GM19239 (cell line): ENCODE measurements around the gene IL9.

ENCODE experiments used
- DNase-seq: peaks from one replicate; pipeline ENCODE4 v3.0.0; 2011; ENCODE audit warnings: low spot score; ENCODE audit not compliant: insufficient read length
- FAIRE-seq: peaks from 2 replicates; lab custom pipeline; 2011; peaks lifted over from hg19 to GRCh38; lab: Jason Lieb, UNC

Gene IL9

DNA sequence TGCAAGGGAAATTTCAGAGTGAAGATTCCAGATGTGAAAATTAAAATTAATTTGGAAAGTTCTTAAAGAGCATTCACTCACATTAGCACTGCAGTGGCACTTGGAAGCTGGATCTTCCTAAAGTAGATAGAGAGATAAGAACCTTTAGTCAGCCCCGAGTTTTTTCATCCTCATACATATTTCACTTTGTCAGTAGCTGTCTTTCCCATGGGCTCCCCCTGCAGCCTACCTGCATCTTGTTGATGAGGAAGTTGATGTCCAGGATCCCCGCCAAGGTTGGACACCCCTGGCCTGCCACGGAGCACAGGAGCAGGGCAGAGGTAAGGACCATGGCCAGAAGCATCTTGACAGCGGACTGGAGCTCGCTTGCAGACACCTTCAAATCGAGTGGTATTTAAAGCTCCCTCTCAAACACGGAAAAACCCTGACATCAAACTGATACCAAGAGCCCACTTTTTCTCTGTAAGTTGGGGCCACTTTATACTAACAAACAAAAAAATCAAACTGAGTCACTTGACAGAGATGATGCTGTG, at the start of gene IL9:
Gene IL9, minus strand, starts transcription at position 368 of the 533 bp plus-strand sequence. Its CDS starts 25 bp downstream, at position 343.
- FAIRE-seq: no peak
- DNase-seq: no peak

DNA sequence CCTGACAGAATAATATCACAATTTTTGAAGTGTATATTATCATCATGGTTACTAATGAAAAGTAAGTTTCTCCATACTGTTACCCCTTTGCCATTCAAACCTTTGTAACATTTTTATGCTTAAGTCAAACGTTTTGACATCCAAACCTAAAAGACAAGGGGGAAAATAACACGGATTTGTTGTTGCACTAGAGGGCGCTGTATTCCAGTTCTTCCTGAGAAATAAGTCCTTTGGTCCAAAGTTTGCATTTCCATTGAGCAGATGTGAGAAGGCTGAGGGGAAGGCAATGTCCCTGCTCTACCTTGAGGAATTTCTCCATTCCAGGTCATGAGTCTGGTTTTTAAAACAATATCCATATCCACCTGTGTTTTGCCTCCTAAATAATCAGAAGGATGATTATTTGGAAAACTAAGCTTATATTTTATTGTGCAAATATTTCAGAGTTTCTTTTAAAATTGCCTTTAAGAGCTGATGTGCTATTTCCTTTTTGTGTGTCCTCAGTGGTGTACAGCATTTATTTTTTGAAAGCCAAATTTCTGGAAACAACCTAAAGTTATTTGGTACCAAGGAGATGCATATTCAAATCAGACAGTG, 49.4 kb upstream of the IL9 start:
- FAIRE-seq (peak; percentile 86), DNase-seq (peak; percentile 20)

DNA sequence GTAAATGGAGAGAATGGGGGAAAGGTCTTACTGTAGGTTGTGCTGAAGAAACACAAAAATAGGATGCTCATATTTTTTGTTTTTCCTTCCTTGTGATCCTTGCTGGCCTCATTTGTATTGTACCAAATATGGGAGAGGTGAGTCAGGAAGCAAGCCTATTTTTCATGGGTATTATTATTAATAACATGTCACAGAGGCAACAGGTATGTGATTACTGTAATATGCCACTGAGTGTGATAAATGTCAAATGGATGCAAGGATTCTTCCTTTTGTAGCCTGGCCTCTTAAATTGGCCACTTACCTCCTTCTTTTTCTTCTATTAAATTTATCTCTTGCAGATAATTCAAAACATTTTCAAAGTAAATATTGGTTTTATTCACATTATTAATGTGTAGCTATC, 48.9 kb upstream of the IL9 start:
- FAIRE-seq (no peak), DNase-seq (no peak)

DNA sequence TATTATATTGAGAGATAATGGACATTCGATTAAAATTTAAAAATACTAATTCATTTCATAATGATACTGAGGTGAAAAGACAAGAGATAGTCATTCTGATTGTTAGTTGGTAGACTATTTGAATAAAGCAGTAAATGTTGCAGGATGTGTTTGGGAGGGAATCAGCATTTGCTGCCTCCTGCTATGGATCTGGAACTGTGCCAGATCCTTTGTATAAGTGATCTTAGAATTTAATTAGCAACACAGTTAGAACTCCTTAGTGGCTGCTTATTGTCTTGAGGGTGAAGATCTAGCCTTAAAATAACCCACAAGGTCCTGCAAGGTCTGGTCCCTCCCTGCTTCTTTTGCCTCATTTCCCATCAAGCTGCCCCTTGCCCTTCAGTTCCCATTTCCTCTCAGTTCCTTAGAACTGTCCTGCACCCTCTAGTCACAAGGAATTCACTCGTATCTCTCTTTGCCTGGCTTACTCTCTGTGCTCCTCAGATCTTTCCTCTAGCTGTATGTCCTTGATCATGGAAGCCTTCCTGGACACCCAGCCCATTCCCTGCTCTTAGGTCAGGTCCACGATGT, 46.6 kb upstream of the IL9 start:
- DNase-seq: no peak
- FAIRE-seq: no peak

DNA sequence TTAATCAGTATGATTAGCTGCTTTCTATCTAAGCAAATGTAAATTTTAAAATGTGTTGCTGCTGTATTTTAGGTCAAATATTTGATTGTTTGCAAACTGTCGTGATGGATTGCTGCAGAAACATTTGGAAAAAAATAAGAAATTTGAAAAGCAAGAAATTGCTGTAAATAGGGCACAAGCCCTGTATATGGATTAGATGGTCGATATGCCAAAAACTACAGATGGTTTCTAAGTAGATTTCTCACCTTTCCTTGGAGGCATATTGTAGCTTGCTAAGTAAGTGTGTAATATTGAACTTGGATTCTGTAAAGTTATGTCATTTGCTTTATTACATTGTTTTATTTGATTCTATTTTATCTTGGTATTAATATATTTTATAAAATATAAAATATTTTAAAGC, 46.1 kb upstream of the IL9 start:
- FAIRE-seq: no peak
- DNase-seq: no peak

DNA sequence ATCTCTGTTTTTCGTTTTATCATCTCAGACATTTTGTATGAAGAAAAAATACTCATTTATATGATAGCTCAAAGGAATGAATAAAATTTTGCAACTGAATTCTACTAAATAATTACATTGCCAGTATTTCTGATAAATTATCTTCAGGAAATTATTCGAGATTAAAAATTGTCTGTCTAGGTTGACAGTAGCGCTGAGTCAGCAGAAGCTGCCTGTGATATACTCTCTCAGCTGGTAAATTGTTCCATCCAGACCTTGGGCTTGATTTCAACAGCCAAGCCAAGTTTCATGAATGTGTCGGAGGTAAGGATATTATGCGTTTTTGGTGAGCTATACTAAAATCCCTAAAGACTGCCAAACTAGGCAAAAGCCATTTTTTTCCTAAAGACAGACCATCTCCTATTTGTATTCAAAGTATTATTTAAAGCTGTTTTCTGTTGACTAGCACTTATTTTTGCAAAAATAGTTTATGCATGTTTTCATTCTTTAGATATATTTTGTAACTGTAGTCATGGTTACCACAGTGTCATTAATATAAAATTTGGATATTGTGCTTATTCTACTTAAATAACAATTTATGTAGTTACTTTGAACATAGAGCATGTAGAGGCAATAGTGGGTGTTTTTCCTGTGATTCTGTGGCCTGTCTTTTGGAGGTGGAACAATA, 41.7 kb upstream of the IL9 start:
- FAIRE-seq (no peak), DNase-seq (no peak)

DNA sequence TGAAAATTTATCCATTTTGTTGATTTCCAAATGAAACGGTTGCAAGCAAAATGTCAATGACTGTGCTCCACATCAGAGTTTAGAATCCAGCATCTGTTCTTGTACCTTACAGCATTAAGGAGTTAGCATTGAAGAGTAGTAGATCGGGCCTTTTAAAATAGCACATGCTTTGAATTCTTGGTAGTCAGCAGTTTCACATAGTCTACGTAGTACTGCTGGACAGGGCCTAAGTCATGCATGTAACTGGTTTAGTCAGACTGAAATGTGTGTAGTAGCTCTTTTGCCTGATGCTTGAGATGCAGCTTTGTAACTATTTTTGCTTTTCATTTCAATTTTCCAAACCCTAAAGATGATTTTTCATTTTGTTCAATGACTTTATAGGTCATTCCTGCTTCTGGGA, 39.3 kb upstream of the IL9 start:
- DNase-seq: no peak
- FAIRE-seq: no peak

DNA sequence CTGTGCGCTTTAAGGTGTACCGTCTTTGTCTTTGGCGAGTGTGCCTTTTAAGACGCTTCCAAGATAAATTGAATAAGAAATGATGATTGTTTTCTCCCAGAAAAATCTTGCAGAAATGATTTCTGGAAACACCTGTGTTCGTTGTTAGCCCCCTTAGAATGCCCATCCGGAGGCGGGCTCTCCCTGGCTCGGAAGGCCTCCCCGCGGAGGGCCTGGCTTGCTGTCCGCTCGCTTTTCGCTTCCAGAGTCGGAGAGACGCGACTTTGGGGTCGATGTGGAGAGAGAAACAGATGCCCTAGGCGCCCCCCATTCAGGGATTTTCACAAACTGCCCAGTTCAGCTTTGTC, 35.3 kb upstream of the IL9 start:
- DNase-seq (no peak), FAIRE-seq (no peak)

DNA sequence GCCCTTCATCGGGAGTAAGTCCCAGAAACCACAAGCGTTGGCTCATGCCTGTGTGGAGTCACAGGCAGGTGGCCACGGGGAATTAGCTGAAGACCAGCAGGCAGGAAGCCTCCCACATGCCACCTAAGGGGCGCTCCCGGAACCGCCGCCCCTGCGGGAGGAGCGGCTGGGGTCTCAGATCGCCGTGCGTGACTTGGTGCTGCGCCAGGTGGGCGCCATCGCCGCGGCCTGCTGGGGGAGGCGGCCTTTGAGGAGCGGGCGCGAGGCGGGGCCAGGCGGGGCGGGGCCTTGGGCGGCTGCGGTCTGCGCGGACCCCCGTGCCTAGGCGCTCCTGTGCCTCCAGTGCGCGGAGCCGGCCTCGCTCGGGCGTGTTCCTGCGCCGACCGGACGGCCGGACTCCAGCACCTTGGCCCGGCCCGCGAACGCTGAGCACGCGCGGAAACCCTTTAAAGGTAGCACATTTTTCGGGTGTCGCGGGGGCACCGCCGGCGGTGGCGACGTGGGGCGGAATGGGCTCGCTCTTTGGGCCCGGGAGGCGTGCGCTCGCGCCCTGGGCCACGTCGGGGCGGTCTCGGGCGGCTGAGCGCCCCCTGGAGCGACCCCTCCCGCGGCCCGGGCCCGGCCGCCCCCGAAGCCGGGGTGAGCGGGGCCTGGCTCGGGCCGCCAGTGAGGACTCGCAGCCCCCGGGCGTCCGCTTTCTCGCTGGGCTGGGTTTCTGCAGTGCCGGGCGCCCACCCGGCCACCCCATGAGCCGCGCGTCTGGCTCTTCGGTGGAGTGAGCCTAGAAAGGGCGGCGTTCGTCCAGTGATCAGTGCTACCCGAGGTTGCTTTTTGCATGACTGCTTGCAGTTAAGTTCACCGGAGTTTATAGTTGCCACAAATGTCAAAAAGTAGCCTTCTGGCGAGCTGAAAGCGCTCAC, 34.6 kb upstream of the IL9 start:
- no peak for DNase-seq
- no peak for FAIRE-seq

DNA sequence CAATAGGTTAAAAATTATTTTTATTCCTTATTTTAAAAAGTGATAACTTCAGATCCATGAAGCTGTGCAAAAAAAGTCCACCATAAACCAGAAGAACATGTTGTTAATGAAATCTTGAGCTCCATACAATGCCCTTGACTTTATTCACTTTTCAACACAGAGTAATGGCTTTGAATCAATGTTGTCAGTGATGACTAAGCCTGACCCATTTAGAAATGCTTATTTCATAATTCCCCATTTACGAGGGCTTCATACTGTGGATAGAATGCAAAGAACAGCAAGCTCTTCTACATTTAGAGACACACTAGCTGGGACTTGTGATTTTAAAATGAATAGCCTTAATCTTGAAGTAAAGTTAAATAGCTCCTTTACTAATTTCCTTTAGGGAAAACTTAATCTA, 25.7 kb upstream of the IL9 start:
- FAIRE-seq: no peak
- no peak for DNase-seq

DNA sequence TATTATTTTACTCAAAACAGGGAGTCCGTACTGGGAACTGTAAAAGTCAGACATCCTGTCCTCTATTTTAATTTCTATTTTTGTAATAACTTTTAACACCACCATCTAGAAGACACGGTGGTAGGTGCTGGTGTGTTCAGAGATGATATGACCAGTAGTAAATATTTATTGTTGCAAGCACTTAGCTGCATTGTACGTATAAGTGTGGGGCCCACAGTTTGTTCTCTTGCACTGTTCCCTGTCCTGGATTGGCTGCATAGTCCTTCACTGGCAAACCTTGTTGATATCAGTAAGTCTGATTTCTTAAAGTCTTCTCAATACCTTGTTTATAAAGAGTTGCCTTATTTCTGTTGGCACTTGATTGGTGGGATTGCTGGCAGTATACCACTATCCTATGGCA, 24.6 kb upstream of the IL9 start:
- FAIRE-seq (no peak), DNase-seq (no peak)

DNA sequence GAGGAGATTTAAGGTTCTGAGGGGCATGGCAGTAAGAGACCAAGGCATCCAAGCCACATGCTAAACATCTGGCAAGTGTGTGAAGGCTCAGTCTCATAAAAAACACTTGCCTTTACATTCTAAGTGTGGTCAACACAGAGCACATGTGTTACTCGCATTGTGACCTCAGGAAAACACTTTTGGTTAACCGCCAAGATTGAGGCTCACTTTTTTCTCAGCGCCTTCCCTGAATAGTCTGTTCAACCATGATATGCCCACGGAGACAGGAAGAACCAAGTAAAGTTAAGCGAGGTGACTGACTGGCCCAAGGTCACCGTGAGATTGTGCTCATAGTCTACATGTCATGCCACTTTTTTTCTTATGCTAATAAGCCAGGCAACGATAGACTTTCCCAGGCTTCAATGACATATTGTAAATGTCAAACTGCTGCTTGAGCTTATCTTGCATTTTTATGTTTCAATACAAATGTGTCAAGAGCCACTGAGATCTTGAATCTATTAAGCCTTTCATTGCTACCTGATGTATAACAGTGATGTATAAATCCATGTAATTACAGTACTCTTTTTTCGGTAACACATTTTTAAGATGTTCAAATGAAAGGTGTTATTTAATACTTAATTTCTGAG, 21.1 kb upstream of the IL9 start:
- DNase-seq (no peak), FAIRE-seq (no peak)

DNA sequence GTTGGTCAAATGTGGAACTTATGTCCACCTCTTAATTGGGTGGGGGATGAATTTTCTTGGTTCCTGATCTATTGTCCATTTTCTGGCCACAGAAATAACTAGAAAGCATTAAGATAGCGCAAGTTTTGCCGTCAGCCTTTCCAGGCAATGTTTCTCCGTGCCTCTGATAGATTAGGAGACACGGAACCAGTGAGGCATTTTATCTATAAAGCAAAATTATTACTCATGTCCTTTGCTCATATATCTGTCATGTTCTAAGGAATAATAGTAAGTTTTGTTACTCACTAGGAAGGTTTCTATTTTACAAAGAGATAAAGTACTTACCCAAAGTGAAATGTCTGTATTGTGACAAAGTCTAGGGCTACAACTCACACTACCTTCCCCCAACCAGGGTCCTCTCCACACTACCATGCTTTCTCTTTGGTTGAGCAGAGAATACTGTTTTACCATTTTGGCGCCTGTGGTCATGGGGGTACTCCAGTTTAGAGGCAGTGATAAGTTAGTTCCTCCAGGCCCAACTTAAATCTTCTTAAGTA, 19.9 kb upstream of the IL9 start:
- DNase-seq (no peak), FAIRE-seq (no peak)

DNA sequence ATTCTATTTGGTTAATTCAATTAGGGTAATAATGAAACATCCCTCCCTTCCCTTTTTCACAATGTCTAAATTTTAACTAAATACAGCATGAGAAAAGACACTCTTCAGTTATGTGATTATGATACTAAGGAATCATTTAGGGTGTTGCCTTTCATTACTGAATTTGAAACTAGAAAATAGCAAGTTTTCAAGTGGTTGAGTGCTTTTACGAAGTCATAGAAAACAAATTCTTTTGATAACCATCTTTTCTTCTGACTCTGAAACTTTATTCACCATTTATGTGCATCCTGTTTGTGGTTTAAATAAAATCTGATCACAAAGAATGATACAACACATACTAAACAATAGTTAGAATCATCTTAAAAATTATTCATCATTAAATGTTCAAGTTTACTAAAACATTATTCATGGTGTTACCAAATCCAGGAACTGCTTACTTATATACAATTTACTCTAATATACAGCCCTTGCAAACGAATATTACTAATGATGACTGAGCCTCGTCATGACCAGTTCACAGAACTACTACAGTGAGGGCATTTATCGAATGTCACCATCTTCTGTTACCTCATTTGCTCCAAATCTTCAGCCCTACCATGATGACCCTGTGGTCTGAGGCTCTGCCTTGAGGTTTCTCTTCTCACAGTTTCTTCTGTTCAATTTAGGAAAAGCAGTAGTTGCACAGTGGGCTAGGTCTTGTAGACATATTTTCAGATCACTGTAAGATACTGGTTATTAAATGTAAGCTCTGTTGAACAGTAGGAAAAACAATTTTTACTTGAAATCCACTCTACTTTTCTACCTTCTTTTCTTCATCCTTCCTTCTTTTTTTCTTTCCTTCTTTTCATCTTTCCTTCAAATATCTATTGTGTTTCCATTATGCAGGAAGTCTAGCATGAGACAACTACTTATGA, 18.3 kb upstream of the IL9 start:
- FAIRE-seq (no peak), DNase-seq (no peak)

DNA sequence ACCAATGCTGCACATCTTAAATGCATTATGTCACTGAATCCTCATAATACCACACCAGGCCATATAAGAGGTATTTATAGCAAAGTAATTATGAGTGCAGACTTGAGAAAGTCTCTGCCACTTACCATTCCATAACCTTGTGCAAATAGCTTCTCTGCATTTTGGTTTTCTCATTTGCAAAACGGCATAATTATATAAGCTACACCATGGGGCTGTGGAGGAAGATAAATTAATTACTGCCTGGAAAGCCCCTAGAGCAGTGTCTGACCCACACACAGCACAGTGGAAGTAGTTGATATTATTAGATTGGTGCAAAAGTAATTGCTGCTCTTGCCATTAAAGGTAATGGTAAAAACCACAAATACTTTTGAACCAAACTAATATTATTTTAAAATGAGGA, 9.5 kb upstream of the IL9 start:
- DNase-seq: no peak
- FAIRE-seq: no peak

DNA sequence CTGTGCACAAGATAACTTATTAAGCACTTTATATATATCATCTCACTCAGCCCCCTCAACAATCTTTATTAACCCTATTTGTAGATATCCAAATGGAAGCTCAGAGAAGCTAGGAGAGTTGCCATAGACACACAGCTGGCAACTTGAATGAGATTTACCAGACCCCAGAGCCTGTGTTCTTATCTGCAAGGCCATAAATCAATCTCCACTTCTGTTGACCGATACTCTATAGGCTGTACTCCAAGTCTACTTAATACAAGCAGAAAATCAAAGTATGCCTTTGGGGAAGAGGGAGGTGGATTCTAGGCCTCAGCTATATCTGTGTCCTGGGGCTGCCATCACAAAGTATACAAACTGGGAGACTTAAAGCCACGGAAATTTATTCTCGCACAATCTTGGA, 6.0 kb upstream of the IL9 start:
- DNase-seq (no peak), FAIRE-seq (no peak)

DNA sequence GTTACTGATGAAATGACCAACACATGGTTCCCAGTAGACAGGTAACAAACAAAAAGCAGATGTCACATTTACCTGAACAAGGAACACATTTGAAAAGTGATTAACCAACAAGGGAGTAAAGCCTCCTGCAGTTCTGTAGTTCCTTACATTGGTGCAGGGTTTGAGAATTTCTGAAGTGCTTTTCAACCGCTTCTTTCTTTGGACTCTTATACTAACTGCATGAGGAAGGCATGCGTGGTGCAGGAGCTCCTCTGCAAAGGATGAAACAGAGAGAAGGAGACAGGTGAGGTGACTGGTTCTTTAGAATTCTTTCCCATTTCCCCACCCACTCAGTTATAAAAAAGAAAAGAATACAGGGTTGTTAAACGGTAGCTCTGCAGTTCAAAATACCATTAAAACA, 4.6 kb upstream of the IL9 start:
- no peak for DNase-seq
- no peak for FAIRE-seq

DNA sequence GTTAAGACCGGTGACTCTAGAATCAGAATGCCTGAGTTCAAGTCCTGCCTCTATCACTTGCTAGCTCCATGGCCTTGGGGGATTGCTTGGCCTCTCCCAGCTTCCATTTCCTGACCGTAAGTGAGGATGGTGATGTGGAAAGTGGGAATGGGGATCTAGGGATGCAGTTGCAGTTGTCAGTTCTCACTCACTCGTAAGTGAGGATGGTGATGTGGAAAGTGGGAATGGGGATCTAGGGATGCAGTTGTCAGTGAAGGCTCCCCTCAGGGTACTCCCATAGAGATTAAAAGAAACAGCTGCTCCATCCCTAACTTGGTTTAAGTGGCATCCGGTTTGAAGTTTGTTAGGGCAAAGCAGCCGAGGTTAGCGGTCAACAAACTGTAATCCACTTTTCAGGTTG, 3.0 kb upstream of the IL9 start:
- FAIRE-seq (no peak), DNase-seq (no peak)

DNA sequence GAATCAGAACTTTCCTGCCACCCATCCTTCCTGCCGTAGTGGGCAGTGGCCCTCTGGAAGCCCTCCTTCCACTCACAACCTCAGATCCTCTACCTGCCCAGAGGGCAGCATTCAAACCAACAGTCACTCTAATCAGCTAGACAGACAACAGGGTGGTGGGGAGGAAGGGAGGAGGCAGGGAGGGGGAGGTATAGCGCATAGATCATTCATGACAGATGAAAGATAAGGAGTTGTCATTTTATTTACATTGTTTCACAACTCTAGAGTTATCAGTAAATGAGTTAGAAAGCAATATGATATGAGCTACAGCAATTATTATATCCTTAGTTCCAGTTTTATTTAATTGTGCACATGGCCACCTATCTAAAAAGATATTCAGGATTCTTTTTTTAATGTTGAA, 852 bp downstream of the IL9 start:
- no peak for FAIRE-seq
- no peak for DNase-seq
